ENCODE measurements around the gene MEGF8.

Gene MEGF8

GRCh38 chr19:42421591-42422031, 96.2 kb downstream of the MEGF8 start:
- TF ChIP-seq GATA3 (IDR thresholded peaks at IDR 0.05; ENCODE audit: low read depth, low read length) (no peak), GATA2 (IDR thresholded peaks at IDR 0.05; ENCODE audit: low read depth, low read length) (no peak)

- no peak for TF ChIP-seq GATA3 (IDR thresholded peaks at IDR 0.05; ENCODE audit: low read depth, low read length)
- no peak for TF ChIP-seq GATA2 (IDR thresholded peaks at IDR 0.05; ENCODE audit: low read depth, low read length)
Observed at GRCh38 chr19:42422092-42422900, 96.9 kb downstream of the MEGF8 start.

GRCh38 chr19:42422901-42423461, 97.5 kb downstream of the MEGF8 start:
- TF ChIP-seq GATA2 (IDR thresholded peaks at IDR 0.05; ENCODE audit: low read depth, low read length), result no peak
- no peak for TF ChIP-seq GATA3 (IDR thresholded peaks at IDR 0.05; ENCODE audit: low read depth, low read length)

DNA sequence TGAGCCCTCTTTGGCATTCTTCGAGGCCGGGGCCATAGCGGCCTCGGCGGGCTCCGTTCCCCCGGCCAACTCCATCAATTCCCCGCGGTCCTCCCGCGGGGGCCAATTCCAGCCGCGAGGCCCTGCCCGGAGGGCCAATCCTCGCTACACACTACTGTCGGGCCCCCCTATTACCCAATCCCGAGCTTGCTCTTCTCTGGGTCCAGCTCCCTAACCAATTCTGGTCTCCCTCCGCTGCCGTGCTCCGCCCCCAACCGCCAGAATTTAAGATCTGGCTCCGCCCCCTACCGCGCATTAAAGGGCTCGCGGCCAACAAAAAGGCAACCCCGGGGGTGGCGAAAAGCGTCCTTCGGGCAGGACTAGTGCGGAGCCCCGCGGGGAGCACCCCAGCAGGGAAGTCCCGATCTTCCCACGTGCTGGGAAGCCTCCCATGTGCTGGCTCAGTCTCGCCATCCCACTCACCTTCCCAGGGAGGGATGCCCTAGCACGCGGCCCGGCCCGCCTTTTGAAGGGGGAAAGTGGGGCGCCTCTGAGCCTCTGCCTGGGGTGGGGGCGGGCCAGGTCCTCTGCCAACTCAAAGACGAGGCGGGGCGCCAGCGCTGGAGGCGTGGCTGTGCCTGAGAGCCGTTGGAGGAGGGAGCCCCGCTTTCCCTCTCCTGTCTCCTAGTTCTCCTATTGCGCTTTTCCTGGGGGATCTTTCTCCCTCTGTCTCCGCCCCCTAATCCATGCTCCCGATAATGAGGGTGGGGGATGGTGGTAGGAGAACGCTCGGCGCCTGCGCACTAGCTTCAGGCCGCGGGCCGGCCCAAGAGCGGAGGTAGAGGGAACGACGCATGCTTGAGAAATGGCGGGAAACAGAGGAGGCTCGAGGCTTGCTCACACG, 98.3 kb downstream of the MEGF8 start:
- TF ChIP-seq GATA2 (IDR thresholded peaks at IDR 0.05; ENCODE audit: low read depth, low read length), result no peak

GRCh38 chr19:42424345-42424707, 98.9 kb downstream of the MEGF8 start:
- TF ChIP-seq GATA3 (IDR thresholded peaks at IDR 0.05; ENCODE audit: low read depth, low read length), result no peak
- TF ChIP-seq GATA2 (IDR thresholded peaks at IDR 0.05; ENCODE audit: low read depth, low read length), result no peak

- TF ChIP-seq GATA3 (IDR thresholded peaks at IDR 0.05; ENCODE audit: low read depth, low read length) (no peak), GATA2 (IDR thresholded peaks at IDR 0.05; ENCODE audit: low read depth, low read length) (no peak)
Observed at GRCh38 chr19:42424712-42425131, 99.3 kb downstream of the MEGF8 start.

GRCh38 chr19:42426643-42427042, 101.2 kb downstream of the MEGF8 start:
- TF ChIP-seq GATA2 (IDR thresholded peaks at IDR 0.05; ENCODE audit: low read depth, low read length), result no peak
- TF ChIP-seq GATA3 (IDR thresholded peaks at IDR 0.05; ENCODE audit: low read depth, low read length), result no peak

DNA sequence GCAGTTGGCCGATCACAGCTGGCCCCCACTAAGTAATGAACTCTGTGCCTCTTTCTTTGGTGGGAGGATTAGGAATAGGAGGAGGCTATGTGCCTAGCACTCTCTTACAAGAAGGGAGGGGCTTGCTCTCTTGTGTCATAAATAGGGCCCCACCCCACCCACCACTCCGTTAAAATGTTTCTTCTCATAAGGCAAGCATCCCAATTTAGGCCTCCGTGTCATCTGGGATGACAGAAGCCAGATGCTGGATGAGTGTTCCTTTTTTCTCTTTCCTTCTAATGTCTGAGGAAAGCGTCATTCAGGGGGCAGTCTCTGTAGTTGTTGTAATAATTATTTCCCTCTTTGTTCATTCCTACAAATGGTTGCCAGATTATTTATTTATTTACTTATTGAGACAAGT, 101.9 kb downstream of the MEGF8 start, which contains the start of gene LIPE:
Gene LIPE, minus strand, starts transcription at position 76 of the 400 bp plus-strand sequence. CDS start 239 bp downstream, outside the sequence.
- TF ChIP-seq GATA3 (IDR thresholded peaks at IDR 0.05; ENCODE audit: low read depth, low read length) (no peak), GATA2 (IDR thresholded peaks at IDR 0.05; ENCODE audit: low read depth, low read length) (no peak)

Measured in SH-SY5Y (cell line).